ENCODE data around the gene OIP5.

GRCh38 chr15:41284427-41285177, 47.8 kb downstream of the OIP5 start:
- TF ChIP-seq CTCF (IDR thresholded peaks at IDR 0.05; ENCODE audit: extremely low read depth in 1 of 2, insufficient read depth in 1 of 2, low read depth in 1 of 2, low read length in 2 of 2) (no peak), EZH2 (IDR thresholded peaks at IDR 0.05; ENCODE audit: borderline replicate concordance, low read depth, low read length, severe bottlenecking) (no peak), POLR2AphosphoS5 (IDR thresholded peaks at IDR 0.05; ENCODE audit: insufficient read depth, low read depth, low read length) (no peak), POLR2A (IDR thresholded peaks at IDR 0.05; ENCODE audit: low read depth, low read length) (no peak)

Data from endothelial cell of umbilical vein (primary cell).